Transverse colon (tissue), 4 donors: ENCODE measurements around the gene DCAF8.

Experiments
- CTCF ChIP-seq, 5 experiments: fragments of 200-600 bp in 3 of 5; fragments of 450-650 bp in 2 of 5; sonication (generic) in 3 of 5; IDR thresholded peaks; 1 replicate in 2 of 5; 2 replicates in 3 of 5; pipeline ENCODE4 v1.5.1; 2016 to 2017; ENCODE audit warnings: antibody characterized with exemption in 5 of 5, inconsistent platforms in 3 of 5, mild to moderate bottlenecking in 2 of 5, moderate library complexity in 1 of 5
- EP300 ChIP-seq: sonication (generic); formaldehyde crosslinking; IDR thresholded peaks from one replicate; pipeline ENCODE4 v1.6.1; 2017; ENCODE audit warnings: antibody characterized with exemption, low read depth
- POLR2AphosphoS5 ChIP-seq, 3 donors: sonication (generic); formaldehyde crosslinking; IDR thresholded peaks; one replicate each; pipeline ENCODE4 v1.6.1; 2016; ENCODE audit warnings: antibody characterized with exemption in 3 of 3

GRCh38 chr1:160251687-160252526, 10.4 kb downstream of the DCAF8 start:
- no peak for TF ChIP-seq EP300
- peak; percentile 60 to 72 (median 63) for TF ChIP-seq CTCF (IDR thresholded peaks at IDR 0.05)
- no peak for TF ChIP-seq POLR2AphosphoS5 (IDR thresholded peaks at IDR 0.05)
